ENCODE measurements around the gene ZNF385B.
A peak's percentile ranks its signal among the peaks of the same experiment; 100 is the strongest.

Gene ZNF385B

DNA sequence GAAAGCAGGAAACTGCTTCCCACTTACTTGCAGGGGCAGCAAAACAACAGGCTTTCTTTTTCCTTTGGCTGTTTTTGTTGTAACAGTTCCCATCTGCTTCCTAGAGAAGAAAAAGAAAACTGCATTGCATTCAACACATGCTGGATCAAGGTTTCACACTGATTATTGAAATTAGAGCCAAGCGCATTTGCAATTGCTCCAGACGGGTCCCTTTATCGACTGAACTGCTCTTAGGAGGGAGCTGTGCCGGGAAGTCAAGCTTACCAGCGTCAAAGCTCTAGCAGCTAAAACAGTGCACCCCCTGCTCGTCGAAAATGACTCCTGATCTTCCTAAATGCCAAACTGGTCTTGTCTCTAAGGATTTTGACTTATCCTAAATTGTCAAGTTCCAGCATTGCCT lies 432.8 kb downstream of the ZNF385B start:
- DNase-seq = no peak

- DNase-seq = no peak
Observed at GRCh38 chr2:179427065-179427464, 434.3 kb downstream of the ZNF385B start.

- no peak for DNase-seq
Observed at GRCh38 chr2:179424571-179424970, 436.8 kb downstream of the ZNF385B start.

GRCh38 chr2:179422037-179422643 lies 439.3 kb downstream of the ZNF385B start:
- DNase-seq = peak; percentile 69

DNA sequence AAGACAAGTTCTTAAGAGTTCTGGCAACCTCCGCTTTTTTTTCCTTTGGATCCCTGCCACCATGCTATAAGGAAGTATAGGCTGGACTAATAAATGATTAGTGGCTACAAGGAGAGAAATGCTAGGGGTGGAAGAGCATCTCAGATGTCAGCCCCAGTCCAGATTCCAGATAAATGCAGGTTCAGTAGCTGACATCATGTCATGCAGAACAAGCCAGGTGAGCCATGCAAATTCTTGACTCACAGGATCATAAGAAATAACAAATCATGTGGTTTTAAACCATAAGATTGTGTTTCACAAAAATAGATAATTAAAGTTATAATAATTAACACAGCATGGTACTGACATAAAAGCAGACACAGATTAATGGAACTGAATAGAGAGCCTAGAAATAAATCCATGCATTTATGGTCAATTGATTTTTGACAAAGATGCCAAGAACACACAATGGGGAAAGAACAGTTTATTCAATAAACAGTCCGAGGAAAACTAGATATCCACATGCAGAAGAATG lies 443.9 kb downstream of the ZNF385B start:
- no peak for DNase-seq

- no peak for DNase-seq
Observed at GRCh38 chr2:179412112-179412511, 449.3 kb downstream of the ZNF385B start.

DNA sequence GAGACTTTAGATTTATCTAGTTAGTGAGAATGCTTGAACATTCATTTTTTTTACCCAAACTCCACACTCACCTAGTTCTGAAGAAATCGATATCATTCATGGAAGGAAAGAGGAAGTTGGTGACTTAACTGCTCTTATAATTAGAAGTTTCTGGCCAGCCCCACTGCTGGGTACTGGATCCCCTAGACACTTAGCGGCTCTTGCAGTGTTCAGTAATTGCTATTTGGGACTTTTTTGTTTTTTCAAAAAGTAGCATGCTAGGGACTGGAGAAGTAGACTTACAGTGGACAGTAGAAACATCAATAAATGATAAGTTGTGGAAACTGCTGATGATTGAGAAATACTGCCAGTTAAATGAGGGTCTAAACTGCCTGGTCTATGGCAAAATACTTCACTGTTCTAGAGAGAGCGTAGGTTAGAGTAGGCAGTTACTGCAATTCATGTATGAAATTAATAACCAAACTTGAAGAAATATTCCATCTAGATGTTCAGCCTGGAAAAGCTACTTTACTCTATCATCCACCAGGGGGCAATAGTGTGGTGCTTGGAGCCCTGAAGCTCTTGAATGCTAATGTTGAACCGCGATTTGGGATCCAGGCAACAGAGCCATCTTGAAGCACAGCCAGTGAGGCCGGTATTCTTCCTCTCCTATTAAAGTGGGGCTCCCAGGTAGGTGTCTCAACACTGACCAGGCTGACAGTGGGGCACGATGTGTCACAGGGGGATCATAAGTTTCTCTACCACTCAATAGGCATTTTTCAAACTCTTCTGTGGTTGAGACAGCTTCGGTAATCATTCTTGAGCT lies 450.7 kb downstream of the ZNF385B start:
- DNase-seq = peak; percentile 79

DNA sequence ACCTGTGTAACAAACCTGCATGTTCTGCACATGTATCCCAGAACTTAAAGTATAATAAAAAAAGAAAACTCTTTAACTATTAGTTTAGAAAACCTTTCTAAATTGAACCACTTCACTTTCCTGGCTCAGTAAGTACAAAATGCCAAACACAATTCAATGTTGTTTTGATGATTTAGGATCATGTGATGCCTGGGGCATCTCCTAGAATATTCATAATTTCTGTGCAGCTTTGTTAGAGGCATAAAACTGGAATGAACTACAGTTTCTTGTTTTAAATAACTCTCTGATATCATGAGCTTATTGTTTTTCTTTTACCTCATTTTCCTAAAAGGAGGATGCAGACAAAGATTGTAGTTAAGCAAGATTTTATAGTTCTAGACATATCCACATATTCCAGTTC lies 457.8 kb downstream of the ZNF385B start:
- no peak for DNase-seq

- no peak for DNase-seq
Observed at GRCh38 chr2:179393481-179393880, 467.9 kb downstream of the ZNF385B start.

All from suppressor macrophage treated with lipopolysaccharide for 4 hours (primary cell).